Bronchial epithelial cell (primary cell): Measurements from ENCODE around the gene PTPMT1. TPM values are rescaled to one million over a fixed set of nuclear protein-coding genes. Genes with fewer than 3 reads are reported as not detected.

Source experiments
- DNase-seq: peaks from one replicate; pipeline ENCODE4 v3.0.0-alpha.2; 2010; ENCODE audit warnings: low read depth
- FAIRE-seq: peaks from 2 replicates; lab custom pipeline; 2011; peaks lifted over from hg19 to GRCh38; lab: Jason Lieb, UNC
- H3K27me3 ChIP-seq: 2 replicates; pipeline ENCODE4 v1.5.1; 2011; ENCODE audit warnings: low read length; ENCODE audit not compliant: control insufficient read depth, insufficient read depth
- H3K36me3 ChIP-seq: 2 replicates; pipeline ENCODE4 v1.5.1; 2011; ENCODE audit warnings: low read length; ENCODE audit not compliant: control insufficient read depth, insufficient read depth
- H3K4me3 ChIP-seq: 2 replicates; pipeline ENCODE4 v1.5.1; 2011; ENCODE audit warnings: mild to moderate bottlenecking, low read depth, low read length, control low read depth
- CTCF ChIP-seq: IDR thresholded peaks from 2 replicates; pipeline ENCODE4 v1.5.1; 2011; ENCODE audit warnings: mild to moderate bottlenecking, moderate library complexity, low read length, control low read depth, inconsistent platforms; ENCODE audit not compliant: insufficient read depth, severe bottlenecking
- total RNA-seq: library from RNA; depleted of rRNA; stranded (reverse); fragments of >200 nt; gene quantifications from 2 replicates; pipeline ENCODE4 v1.2.1, GENCODE V29; 2014

Gene PTPMT1
- total RNA-seq, 1 donor from 2014 or later, result 147 TPM

GRCh38 chr11:47606731-47607130 is 41.3 kb downstream of the PTPMT1 start:
- TF ChIP-seq CTCF, result no peak
- Histone ChIP-seq H3K36me3 (no peaks in the 10 kb centered on the region), H3K4me3 (no peak overlapping the region), H3K27me3 (no peaks in the 10 kb centered on the region)
- DNase-seq (no peak), FAIRE-seq (no peak)

- Histone ChIP-seq H3K4me3 (no peak overlapping the region), H3K36me3 (no peaks in the 10 kb centered on the region), H3K27me3 (no peaks in the 10 kb centered on the region)
- FAIRE-seq (no peak), DNase-seq (no peak)
- TF ChIP-seq CTCF, result no peak
Observed at GRCh38 chr11:47607380-47607779, 42.0 kb downstream of the PTPMT1 start.

GRCh38 chr11:47609675-47610074 is 44.3 kb downstream of the PTPMT1 start:
- no peak for FAIRE-seq

GRCh38 chr11:47611348-47611794 is 46.0 kb downstream of the PTPMT1 start:
- FAIRE-seq (no peak), DNase-seq (no peak)
- no peaks in the 10 kb centered on the region for H3K36me3 ChIP-seq
- no peak overlapping the region for H3K4me3 ChIP-seq
- no peak for TF ChIP-seq CTCF
- no peaks in the 10 kb centered on the region for H3K27me3 ChIP-seq

More at GRCh38 chr11:47609675-47610074, 44.3 kb downstream of the PTPMT1 start:
- no peak for DNase-seq
- Histone ChIP-seq H3K27me3 (no peaks in the 10 kb centered on the region), H3K36me3 (no peaks in the 10 kb centered on the region), H3K4me3 (no peak overlapping the region)
- TF ChIP-seq CTCF, result no peak

- FAIRE-seq, result no peak
- Histone ChIP-seq H3K27me3 (no peaks in the 10 kb centered on the region), H3K4me3 (no peak overlapping the region), H3K36me3 (no peaks in the 10 kb centered on the region)
- no peak for DNase-seq
- TF ChIP-seq CTCF, result no peak
Observed at GRCh38 chr11:47615249-47615648, 49.9 kb downstream of the PTPMT1 start.
